HG03060 (cell line): ENCODE measurements around the gene DNAH17.

ENCODE experiments used
- ATAC-seq: cut with Tn5 transposase; IDR thresholded peaks from one replicate; pipeline ENCODE4 v1.9.1; 2021; ENCODE audit warnings: low read depth, moderate number of reproducible peaks; ENCODE audit not compliant: unreplicated experiment

Gene DNAH17

GRCh38 chr17:78375401-78376151 lies 201.6 kb downstream of the DNAH17 start:
- ATAC-seq, result no peak

- ATAC-seq, result no peak
Measured at GRCh38 chr17:78374631-78375274, 202.4 kb downstream of the DNAH17 start.

GRCh38 chr17:78374189-78374588 lies 203.0 kb downstream of the DNAH17 start:
- no peak for ATAC-seq
